Measurements from ENCODE around the gene VPS9D1. TPM values are rescaled to one million over a fixed set of nuclear protein-coding genes. Genes with fewer than 3 reads are reported as not detected.

Gene VPS9D1
- total and polyA plus RNA-seq, 2 of the 4 experiments (the other 2 are of a cell fraction) = 1.8 to 20.3 TPM

DNA sequence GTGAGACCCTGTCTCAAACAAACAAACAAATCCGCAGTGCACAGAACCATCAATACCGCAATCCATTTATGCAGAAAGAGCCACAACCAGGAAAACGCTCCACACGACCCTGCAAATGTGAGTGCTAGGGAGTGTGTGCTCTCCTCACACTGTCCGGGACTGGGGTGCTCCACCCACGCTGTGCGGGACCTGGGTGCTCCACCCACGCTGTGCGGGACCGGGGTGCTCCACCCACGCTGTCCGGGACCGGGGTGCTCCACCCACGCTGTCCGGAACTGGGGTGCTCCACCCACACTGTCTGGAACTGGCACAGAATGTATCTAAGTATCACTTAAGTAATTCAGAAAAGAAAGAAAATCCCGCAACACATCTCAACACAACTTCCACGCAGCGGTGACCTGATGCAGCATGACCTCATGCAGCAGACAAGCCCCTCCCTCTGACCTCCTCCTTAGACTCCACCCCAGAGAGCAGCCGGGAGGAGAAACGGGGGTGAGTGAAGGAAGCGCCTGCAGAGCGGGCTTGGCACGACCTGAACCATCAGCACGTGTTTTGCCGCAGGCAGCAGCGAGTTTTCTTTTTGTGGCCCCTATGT, 39.1 kb upstream of the VPS9D1 start:
- Histone ChIP-seq H2BK15ac (ENCODE audit: low read depth, low read length) (no peak overlapping the region), H2BK120ac (ENCODE audit: low read depth, low read length) (no peak overlapping the region), H3K9ac (ENCODE audit: low read depth, low read length) (no peak overlapping the region), H2BK20ac (ENCODE audit: low read depth, low read length) (no peak overlapping the region), H3K9me1 (ENCODE audit: insufficient read depth, low read length) (no peaks in the 10 kb centered on the region), H3K27me3 (ENCODE audit: control insufficient read depth, insufficient read depth, low read length) (no peaks in the 10 kb centered on the region), H4K8ac (ENCODE audit: low read depth in 2 of 2, low read length in 2 of 2) (no peak overlapping the region), H4K91ac (ENCODE audit: insufficient read depth, low read depth, low read length) (no peak overlapping the region), H3K14ac (replicated peaks; ENCODE audit: low read depth, low read length) (no peak overlapping the region), H4K5ac (ENCODE audit: low read depth, low read length) (no peak overlapping the region), H3K4me3 (ENCODE audit: insufficient read depth, low read depth, low read length) (no peak overlapping the region), H3K36me3 (ENCODE audit: control insufficient read depth, insufficient read depth, low read length) (peaks cover 18% of the 10 kb centered on the region), H2AFZ (replicated peaks; ENCODE audit: low read length, poor library complexity) (no peak overlapping the region), H4K20me1 (ENCODE audit: insufficient read depth, low read length) (no peaks in the 10 kb centered on the region), H2AK9ac (replicated peaks; ENCODE audit: low read depth, low read length, poor library complexity) (peak overlapping the region; percentile 50), H3K9me3 (ENCODE audit: control insufficient read depth, insufficient read depth, low read length) (no peaks in the 10 kb centered on the region), H3K4me1 (ENCODE audit: control insufficient read depth, insufficient read depth, low read length) (no peaks in the 10 kb centered on the region), H3K23ac (ENCODE audit: low read depth, low read length) (no peak overlapping the region), H3K56ac (ENCODE audit: extremely low read depth, insufficient read depth, low read length) (no peak overlapping the region), H3K4ac (ENCODE audit: low read depth, low read length) (no peak overlapping the region), H3K79me1 (ENCODE audit: low read depth in 1 of 2, low read length in 2 of 2) (peaks cover 1 to 5% of the 10 kb centered on the region in 2 experiments; a peak in 2 of 4 replicates), H3K4me2 (ENCODE audit: low read depth, low read length) (no peak overlapping the region), H2AK5ac (ENCODE audit: low read depth, low read length) (no peak overlapping the region), H3K18ac (ENCODE audit: low read depth, low read length) (no peak overlapping the region), H3K27ac (ENCODE audit: insufficient read depth, low read length) (no peak overlapping the region), H2BK5ac (ENCODE audit: low read depth, low read length, poor library complexity, severe bottlenecking) (no peak overlapping the region)
- POLR2A ChIA-PET (ENCODE audit: unreplicated experiment) = no interaction called here
- ATAC-seq (ENCODE audit: low read depth) (no peak), DNase-seq (no peak)
- no TSS peak for BruUV-seq (replicated peaks)
- dilution Hi-C loops (cut with HindIII; ENCODE audit: low sequenced_read_pairs, unreplicated experiment) = no loop called here
- CTCF ChIA-PET = no interaction called here
- WGBS, 2 experiments (ENCODE audit: extremely low coverage in 2 of 2, insufficient read length in 1 of 2) = 82% methylated on average over 12 of the region's 26 CpGs; no CpG with 5 or more reads in 1 of the 2 experiments
- in situ Hi-C loops (cut with MboI; ENCODE audit: low sequenced_read_pairs) = no loop called here
- intact Hi-C loops (cut with micrococcal nuclease) = no loop called here
- TF ChIP-seq RCOR1 (IDR thresholded peaks at IDR 0.05; ENCODE audit: insufficient replicate concordance, low read length) (no peak), MXI1 (IDR thresholded peaks at IDR 0.05; ENCODE audit: borderline replicate concordance, low read depth, low read length) (no peak), NFE2L2 (IDR thresholded peaks at IDR 0.05; ENCODE audit: low read depth, low read length) (no peak)
- TF ChIP-seq, protein P1, sequence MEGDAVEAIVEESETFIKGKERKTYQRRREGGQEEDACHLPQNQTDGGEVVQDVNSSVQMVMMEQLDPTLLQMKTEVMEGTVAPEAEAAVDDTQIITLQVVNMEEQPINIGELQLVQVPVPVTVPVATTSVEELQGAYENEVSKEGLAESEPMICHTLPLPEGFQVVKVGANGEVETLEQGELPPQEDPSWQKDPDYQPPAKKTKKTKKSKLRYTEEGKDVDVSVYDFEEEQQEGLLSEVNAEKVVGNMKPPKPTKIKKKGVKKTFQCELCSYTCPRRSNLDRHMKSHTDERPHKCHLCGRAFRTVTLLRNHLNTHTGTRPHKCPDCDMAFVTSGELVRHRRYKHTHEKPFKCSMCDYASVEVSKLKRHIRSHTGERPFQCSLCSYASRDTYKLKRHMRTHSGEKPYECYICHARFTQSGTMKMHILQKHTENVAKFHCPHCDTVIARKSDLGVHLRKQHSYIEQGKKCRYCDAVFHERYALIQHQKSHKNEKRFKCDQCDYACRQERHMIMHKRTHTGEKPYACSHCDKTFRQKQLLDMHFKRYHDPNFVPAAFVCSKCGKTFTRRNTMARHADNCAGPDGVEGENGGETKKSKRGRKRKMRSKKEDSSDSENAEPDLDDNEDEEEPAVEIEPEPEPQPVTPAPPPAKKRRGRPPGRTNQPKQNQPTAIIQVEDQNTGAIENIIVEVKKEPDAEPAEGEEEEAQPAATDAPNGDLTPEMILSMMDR (conservative IDR thresholded peaks at IDR 0.05; ENCODE audit: low read depth, low read length) = no peak
- TF ChIP-seq, protein P2, sequence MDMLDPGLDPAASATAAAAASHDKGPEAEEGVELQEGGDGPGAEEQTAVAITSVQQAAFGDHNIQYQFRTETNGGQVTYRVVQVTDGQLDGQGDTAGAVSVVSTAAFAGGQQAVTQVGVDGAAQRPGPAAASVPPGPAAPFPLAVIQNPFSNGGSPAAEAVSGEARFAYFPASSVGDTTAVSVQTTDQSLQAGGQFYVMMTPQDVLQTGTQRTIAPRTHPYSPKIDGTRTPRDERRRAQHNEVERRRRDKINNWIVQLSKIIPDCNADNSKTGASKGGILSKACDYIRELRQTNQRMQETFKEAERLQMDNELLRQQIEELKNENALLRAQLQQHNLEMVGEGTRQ (IDR thresholded peaks at IDR 0.05; ENCODE audit: low read depth, low read length) = no peak

All from IMR-90 (cell line).